ENCODE measurements around the gene TSGA10IP.

DNA sequence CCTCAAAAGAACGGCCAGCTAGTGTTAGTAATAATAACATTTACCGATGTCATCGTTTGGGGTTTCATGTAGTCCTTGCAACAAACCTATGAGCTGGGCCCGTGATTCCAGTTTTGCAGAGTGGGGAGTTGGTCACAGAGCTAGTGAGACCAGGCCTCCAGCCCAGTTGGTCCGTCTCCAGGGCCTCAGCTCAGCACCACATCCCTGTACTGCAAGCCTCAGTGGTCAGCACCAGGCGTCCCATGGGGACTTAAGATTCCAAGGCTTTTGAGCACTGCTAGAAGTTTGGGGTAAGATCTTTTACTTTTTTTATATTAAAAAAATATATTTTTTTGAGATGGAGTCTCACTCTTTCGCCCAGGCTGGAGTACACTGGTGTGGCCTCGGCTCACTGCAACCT is 1.1 kb upstream of the TSGA10IP start:
- TF ChIP-seq, protein P1, sequence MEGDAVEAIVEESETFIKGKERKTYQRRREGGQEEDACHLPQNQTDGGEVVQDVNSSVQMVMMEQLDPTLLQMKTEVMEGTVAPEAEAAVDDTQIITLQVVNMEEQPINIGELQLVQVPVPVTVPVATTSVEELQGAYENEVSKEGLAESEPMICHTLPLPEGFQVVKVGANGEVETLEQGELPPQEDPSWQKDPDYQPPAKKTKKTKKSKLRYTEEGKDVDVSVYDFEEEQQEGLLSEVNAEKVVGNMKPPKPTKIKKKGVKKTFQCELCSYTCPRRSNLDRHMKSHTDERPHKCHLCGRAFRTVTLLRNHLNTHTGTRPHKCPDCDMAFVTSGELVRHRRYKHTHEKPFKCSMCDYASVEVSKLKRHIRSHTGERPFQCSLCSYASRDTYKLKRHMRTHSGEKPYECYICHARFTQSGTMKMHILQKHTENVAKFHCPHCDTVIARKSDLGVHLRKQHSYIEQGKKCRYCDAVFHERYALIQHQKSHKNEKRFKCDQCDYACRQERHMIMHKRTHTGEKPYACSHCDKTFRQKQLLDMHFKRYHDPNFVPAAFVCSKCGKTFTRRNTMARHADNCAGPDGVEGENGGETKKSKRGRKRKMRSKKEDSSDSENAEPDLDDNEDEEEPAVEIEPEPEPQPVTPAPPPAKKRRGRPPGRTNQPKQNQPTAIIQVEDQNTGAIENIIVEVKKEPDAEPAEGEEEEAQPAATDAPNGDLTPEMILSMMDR (IDR thresholded peaks at IDR 0.05), result no peak
- TF ChIP-seq POLR2A (IDR thresholded peaks at IDR 0.05), result no peak

All from upper lobe of left lung (tissue), 4 donors.